Measurements from ENCODE around the gene PTPRD. TPM values are rescaled to one million over a fixed set of nuclear protein-coding genes. Genes with fewer than 3 reads are reported as not detected.

Gene PTPRD
- total RNA-seq, 1 donor from 2014 or later: 136 TPM

DNA sequence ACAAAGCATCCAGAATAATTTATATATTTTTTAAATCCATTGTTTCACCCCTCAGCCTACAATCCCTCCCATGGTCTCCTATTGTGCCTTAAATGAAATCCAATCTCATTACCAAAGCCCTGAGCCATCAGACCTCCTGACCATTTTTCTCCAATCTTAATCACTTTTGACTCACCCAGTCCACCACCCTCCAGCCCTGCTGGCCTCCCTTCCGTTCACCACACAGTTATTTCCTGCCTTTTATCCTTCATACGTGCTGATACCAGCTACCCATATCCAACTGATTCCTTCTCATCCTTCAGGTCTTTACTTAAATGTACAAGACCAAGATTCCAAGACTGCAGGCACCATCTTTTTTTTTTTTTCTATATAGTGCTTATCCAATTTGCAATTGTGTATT, 1786.5 kb downstream of the PTPRD start:
- Mint-ChIP-seq H3K27me3 (ENCODE audit: insufficient read depth, low read depth) (peaks cover 2% of the 10 kb centered on the region), H3K36me3 (peaks cover 26% of the 10 kb centered on the region), H3K4me1 (peaks cover 41% of the 10 kb centered on the region), H3K9me3 (peaks cover 8% of the 10 kb centered on the region), H3K27ac (peak overlapping the region; percentile 53), H3K4me3 (no peak overlapping the region)
- Histone ChIP-seq H3F3A (ENCODE audit: low read depth) (peaks cover 7% of the 10 kb centered on the region), H3K4me2 (no peak overlapping the region), H3K27ac (no peak overlapping the region), H3K36me3 (no peaks in the 10 kb centered on the region), H3K9ac (no peak overlapping the region), H3K4me3 (no peak overlapping the region), H3K27me3 (no peaks in the 10 kb centered on the region), H3K79me2 (ENCODE audit: low read depth) (peaks cover 66% of the 10 kb centered on the region), H3K4me1 (peaks cover 16% of the 10 kb centered on the region), H2AFZ (replicated peaks) (no peak overlapping the region), H4K20me1 (ENCODE audit: low read depth) (peaks cover 3% of the 10 kb centered on the region), H3K9me3 (ENCODE audit: low read depth) (no peaks in the 10 kb centered on the region)
- DNase-seq (ENCODE audit: low spot score): no peak
- TF ChIP-seq EZH2 (IDR thresholded peaks at IDR 0.05) (no peak), CTCF (IDR thresholded peaks at IDR 0.05) (no peak), EZH2phosphoT487 (IDR thresholded peaks at IDR 0.05) (no peak)

DNA sequence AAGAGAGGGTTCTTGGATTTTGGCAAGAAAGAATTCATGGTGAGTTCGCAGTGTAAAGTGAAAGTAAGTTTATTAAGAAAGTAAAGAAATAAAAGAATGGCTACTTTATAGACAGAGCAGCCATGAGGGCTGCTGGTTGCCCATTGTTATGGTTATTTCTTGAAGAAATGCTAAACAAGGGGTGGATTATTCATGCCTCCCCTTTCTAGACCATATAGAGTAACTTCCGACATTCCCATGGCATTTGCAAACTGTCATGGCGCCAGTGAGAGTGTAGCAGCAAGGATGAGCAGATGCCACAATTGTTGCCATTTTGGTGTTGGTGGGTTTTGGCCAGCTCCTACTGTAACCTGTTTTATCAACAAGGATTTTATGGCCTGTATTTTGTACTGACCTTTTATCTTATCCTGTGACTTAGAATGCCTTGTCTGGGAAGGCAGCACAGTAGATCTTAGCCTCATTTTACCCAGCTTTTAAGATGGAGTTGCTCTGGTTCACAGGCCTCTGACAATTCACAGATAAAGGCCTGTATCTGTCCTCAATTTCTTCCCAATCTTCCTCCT, 1787.1 kb downstream of the PTPRD start:
- TF ChIP-seq CTCF (IDR thresholded peaks at IDR 0.05) (no peak), EZH2phosphoT487 (IDR thresholded peaks at IDR 0.05) (no peak), EZH2 (IDR thresholded peaks at IDR 0.05) (no peak)
- H3K4me2 ChIP-seq: no peak overlapping the region
- Mint-ChIP-seq H3K4me1 (peaks cover 41% of the 10 kb centered on the region), H3K4me3 (no peak overlapping the region), H3K9me3 (peaks cover 8% of the 10 kb centered on the region), H3K36me3 (peaks cover 28% of the 10 kb centered on the region), H3K27ac (peak overlapping the region; percentile 53), H3K27me3 (ENCODE audit: insufficient read depth, low read depth) (peaks cover 3% of the 10 kb centered on the region)
- no peak overlapping the region for H3K9ac ChIP-seq
- DNase-seq (ENCODE audit: low spot score): no peak
- H3K79me2 ChIP-seq (ENCODE audit: low read depth): peaks cover 67% of the 10 kb centered on the region
- H3K4me1 ChIP-seq: peaks cover 16% of the 10 kb centered on the region
- H3K27me3 ChIP-seq: no peaks in the 10 kb centered on the region
- H3F3A ChIP-seq (ENCODE audit: low read depth): peaks cover 5% of the 10 kb centered on the region
- no peak overlapping the region for H3K4me3 ChIP-seq
- H3K36me3 ChIP-seq: no peaks in the 10 kb centered on the region
- H2AFZ ChIP-seq (replicated peaks): no peak overlapping the region
- H4K20me1 ChIP-seq (ENCODE audit: low read depth): no peaks in the 10 kb centered on the region
- no peak overlapping the region for H3K27ac ChIP-seq
- no peaks in the 10 kb centered on the region for H3K9me3 ChIP-seq (ENCODE audit: low read depth)

DNA sequence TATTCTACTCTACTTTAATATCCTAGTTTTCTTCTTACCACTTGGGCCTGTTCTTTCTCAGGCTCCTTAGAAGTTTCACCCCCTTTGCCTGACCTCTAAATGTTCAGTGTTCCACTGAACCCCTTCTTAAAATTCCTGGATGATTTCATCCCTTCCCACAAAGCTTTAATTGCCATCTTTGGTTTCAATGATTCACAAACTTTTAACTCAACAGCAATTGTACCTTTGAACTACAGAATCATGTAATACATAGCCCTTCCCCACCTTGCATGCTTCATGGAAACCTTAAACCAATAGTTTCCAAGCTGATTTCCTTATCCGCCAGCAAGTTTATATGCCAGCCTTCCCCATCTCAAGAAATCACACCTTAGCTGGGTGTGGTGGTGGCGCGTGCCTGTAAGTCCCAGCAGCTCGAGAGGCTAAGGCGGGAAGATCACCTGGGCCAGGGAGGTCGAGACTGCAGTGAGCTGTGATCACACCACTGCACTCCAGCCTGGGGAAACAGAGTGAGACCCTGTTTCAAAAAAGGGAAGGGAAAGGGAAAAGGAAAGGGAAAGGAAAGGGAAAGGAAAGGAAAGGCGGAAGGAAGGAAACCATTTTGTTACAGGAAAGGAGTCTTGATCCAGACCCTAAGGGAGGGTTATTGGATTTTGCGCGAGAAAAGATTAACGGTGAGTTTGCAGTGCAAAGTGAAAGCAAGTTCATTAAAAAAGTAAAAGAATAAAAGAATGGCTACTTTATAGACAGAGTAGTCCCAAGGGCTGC, 1789.5 kb downstream of the PTPRD start:
- H3K27ac Mint-ChIP-seq: peak overlapping the region; percentile 3
- Histone ChIP-seq H3K79me2 (ENCODE audit: low read depth) (peaks cover 60% of the 10 kb centered on the region), H3K27ac (peak overlapping the region; percentile 47), H3K9ac (no peak overlapping the region), H3K9me3 (ENCODE audit: low read depth) (no peaks in the 10 kb centered on the region), H3K4me1 (peaks cover 16% of the 10 kb centered on the region), H3K4me2 (peak overlapping the region; percentile 1), H3F3A (ENCODE audit: low read depth) (peaks cover 5% of the 10 kb centered on the region), H3K36me3 (no peaks in the 10 kb centered on the region), H4K20me1 (ENCODE audit: low read depth) (no peaks in the 10 kb centered on the region), H3K4me3 (no peak overlapping the region), H3K27me3 (no peaks in the 10 kb centered on the region), H2AFZ (replicated peaks) (no peak overlapping the region)
- no peak for TF ChIP-seq EZH2 (IDR thresholded peaks at IDR 0.05)
- TF ChIP-seq CTCF (IDR thresholded peaks at IDR 0.05): no peak
- no peak for TF ChIP-seq EZH2phosphoT487 (IDR thresholded peaks at IDR 0.05)
- H3K4me1 Mint-ChIP-seq: peaks cover 50% of the 10 kb centered on the region
- peaks cover 3% of the 10 kb centered on the region for H3K27me3 Mint-ChIP-seq (ENCODE audit: insufficient read depth, low read depth)
- peaks cover 8% of the 10 kb centered on the region for H3K9me3 Mint-ChIP-seq
- H3K4me3 Mint-ChIP-seq: no peak overlapping the region
- H3K36me3 Mint-ChIP-seq: peaks cover 26% of the 10 kb centered on the region
- no peak for DNase-seq (ENCODE audit: low spot score)

Data from neural progenitor cell (in vitro differentiated cells).